Spinal cord (tissue), 10 donors: ENCODE measurements around the gene SULT1A2. TPM values are rescaled to one million over a fixed set of nuclear protein-coding genes. Genes with fewer than 3 reads are reported as not detected.
"Not testable (repeated sequence)": the region's sequence is repeated elsewhere in the genome, so short reads cannot be mapped to it uniquely, and the experiment has no call there.

Experiments used
- DNase-seq, 6 donors: peaks; one replicate each; pipeline versions ENCODE4 v3.0.0 to v3.0.0-alpha.2; 2013 to 2015; ENCODE audit warnings: low spot score in 6 of 6, low read depth in 4 of 6
- H3K27ac ChIP-seq: one replicate; pipeline ENCODE4 v1.5.1; 2013; ENCODE audit warnings: low read depth, low read length, control low read depth
- H3K27me3 ChIP-seq: one replicate; pipeline ENCODE4 v1.6.1; 2013; ENCODE audit warnings: low read length; ENCODE audit not compliant: control insufficient read depth, insufficient read depth
- H3K36me3 ChIP-seq: one replicate; pipeline ENCODE4 v1.6.1; 2013; ENCODE audit warnings: low read length; ENCODE audit not compliant: control insufficient read depth, insufficient read depth
- H3K4me1 ChIP-seq: one replicate; pipeline ENCODE4 v1.6.1; 2013; ENCODE audit warnings: low read length; ENCODE audit not compliant: control insufficient read depth, insufficient read depth
- H3K4me3 ChIP-seq: one replicate; pipeline ENCODE4 v1.5.1; 2013; ENCODE audit warnings: low read depth, low read length, control low read depth
- H3K9me3 ChIP-seq: one replicate; pipeline ENCODE4 v1.6.1; 2013; ENCODE audit warnings: low read length; ENCODE audit not compliant: control insufficient read depth, insufficient read depth
- WGBS: methylation state at CpG from one replicate; pipeline ENCODE4 v1.1.5; 2013; ENCODE audit warnings: missing lambda C conversion rate; ENCODE audit not compliant: insufficient coverage; 5-methylcytosine and 5-hydroxymethylcytosine counted together
- polyA plus RNA-seq, 2 donors: library from polyadenylated mRNA; unstranded; fragments of 120-200 nt; gene quantifications; one replicate each; pipeline ENCODE4 v1.2.1, GENCODE V29; 2013; ENCODE audit not compliant: insufficient read length in 2 of 2
- total RNA-seq, 2 donors: library from RNA; depleted of rRNA in 1 of 2; stranded (reverse); fragments of 120-200 nt in 1 of 2; fragments of >200 nt in 1 of 2; gene quantifications; one replicate each; pipeline versions ENCODE4 v1.2.3 to v1.2.4, GENCODE V29; 2013 to 2014
- donor health status: healthy.

SULT1A2 gene
- total and polyA plus RNA-seq, 4 donors = 0.50 to 2.8 (median 2.0) TPM

GRCh38 chr16:28566233-28566925 lies 30.5 kb downstream of the SULT1A2 start:
- WGBS = 100% methylated on average over 2 of the region's 4 CpGs
- not testable (repeated sequence) for H3K27ac ChIP-seq, H3K9me3 ChIP-seq, H3K36me3 ChIP-seq, H3K27me3 ChIP-seq, H3K4me3 ChIP-seq, DNase-seq, H3K4me1 ChIP-seq

- Histone ChIP-seq H3K4me1 (no peaks in the 10 kb centered on the region), H3K27ac (no peak overlapping the region), H3K36me3 (peaks cover 13% of the 10 kb centered on the region), H3K4me3 (no peak overlapping the region), H3K27me3 (no peaks in the 10 kb centered on the region), H3K9me3 (no peaks in the 10 kb centered on the region)
- 88% methylated on average over 4 of the region's 6 CpGs for WGBS
- DNase-seq = no peak
Observed at GRCh38 chr16:28563218-28563617, 33.6 kb downstream of the SULT1A2 start.

GRCh38 chr16:28562199-28562598 lies 34.7 kb downstream of the SULT1A2 start:
- no peak for DNase-seq
- WGBS = 100% methylated on average over 2 of the region's 4 CpGs
- no peak overlapping the region for H3K27ac ChIP-seq

GRCh38 chr16:28561557-28562187 lies 35.2 kb downstream of the SULT1A2 start:
- Histone ChIP-seq H3K27me3 (no peaks in the 10 kb centered on the region), H3K4me3 (no peak overlapping the region), H3K27ac (no peak overlapping the region), H3K4me1 (no peaks in the 10 kb centered on the region), H3K36me3 (peaks cover 17% of the 10 kb centered on the region), H3K9me3 (no peaks in the 10 kb centered on the region)
- no peak for DNase-seq
- 89% methylated on average over 7 of the region's 7 CpGs for WGBS

More at GRCh38 chr16:28562199-28562598, 34.7 kb downstream of the SULT1A2 start:
- H3K4me1 ChIP-seq = no peaks in the 10 kb centered on the region
- H3K9me3 ChIP-seq = no peaks in the 10 kb centered on the region
- no peaks in the 10 kb centered on the region for H3K27me3 ChIP-seq
- no peak overlapping the region for H3K4me3 ChIP-seq
- H3K36me3 ChIP-seq = peaks cover 17% of the 10 kb centered on the region

- no peak overlapping the region for H3K4me3 ChIP-seq
- WGBS = no CpG with 5 or more reads among the region's 3 CpGs
- no peaks in the 10 kb centered on the region for H3K27me3 ChIP-seq
- DNase-seq = no peak
- H3K4me1 ChIP-seq = peaks cover 9% of the 10 kb centered on the region
- no peaks in the 10 kb centered on the region for H3K9me3 ChIP-seq
- no peak overlapping the region for H3K27ac ChIP-seq
- H3K36me3 ChIP-seq = peaks cover 11% of the 10 kb centered on the region
Observed at GRCh38 chr16:28558456-28558855, 38.4 kb downstream of the SULT1A2 start.

GRCh38 chr16:28556914-28557320 lies 39.9 kb downstream of the SULT1A2 start:
- no CpG with 5 or more reads among the region's 2 CpGs for WGBS
- Histone ChIP-seq H3K4me3 (no peak overlapping the region), H3K36me3 (peaks cover 11% of the 10 kb centered on the region), H3K27me3 (no peaks in the 10 kb centered on the region), H3K27ac (no peak overlapping the region), H3K4me1 (peaks cover 12% of the 10 kb centered on the region), H3K9me3 (no peaks in the 10 kb centered on the region)
- peak in 1 of 6 donors; percentile 4 for DNase-seq

GRCh38 chr16:28555561-28555960 lies 41.3 kb downstream of the SULT1A2 start:
- peaks cover 11% of the 10 kb centered on the region for H3K36me3 ChIP-seq
- 80% methylated on average over 1 of the region's 2 CpGs for whole genome bisulfite sequencing
- H3K27ac ChIP-seq = no peak overlapping the region
- H3K27me3 ChIP-seq = no peaks in the 10 kb centered on the region
- no peak for DNase-seq
- H3K4me1 ChIP-seq = peaks cover 12% of the 10 kb centered on the region
- no peaks in the 10 kb centered on the region for H3K9me3 ChIP-seq
- H3K4me3 ChIP-seq = no peak overlapping the region

- 90% methylated on average over 13 of the region's 15 CpGs for WGBS
- peak overlapping the region; percentile 48 for H3K4me3 ChIP-seq
- H3K9me3 ChIP-seq = no peaks in the 10 kb centered on the region
- DNase-seq = no peak
- peaks cover 12% of the 10 kb centered on the region for H3K4me1 ChIP-seq
- H3K27me3 ChIP-seq = no peaks in the 10 kb centered on the region
- peaks cover 11% of the 10 kb centered on the region for H3K36me3 ChIP-seq
- no peak overlapping the region for H3K27ac ChIP-seq
Observed at GRCh38 chr16:28554634-28555423, 42.0 kb downstream of the SULT1A2 start.

- DNase-seq = peak; percentile 88 to 98 (median 94)
- H3K9me3 ChIP-seq = no peaks in the 10 kb centered on the region
- peaks cover 10% of the 10 kb centered on the region for H3K36me3 ChIP-seq
- 2% methylated on average over 48 of the region's 88 CpGs for WGBS
- peak within 1 kb of the TSS; percentile 99 for H3K27ac ChIP-seq
- peaks cover 12% of the 10 kb centered on the region for H3K4me1 ChIP-seq
- peak within 1 kb of the TSS; percentile 90 for H3K4me3 ChIP-seq
- H3K27me3 ChIP-seq = no peaks in the 10 kb centered on the region
Observed at GRCh38 chr16:28553776-28554633, 42.8 kb downstream of the SULT1A2 start, which contains the start of gene SGF29. Gene SGF29 (plus strand): TSS chr16:28553920. CDS start chr16:28581070, 27,150 bp downstream.
